CD4-positive, alpha-beta T cell treated with Interleukin-2 at 100 ng/mL for 4 hours (primary cell): Measurements from ENCODE around the gene NKX6-1.

Experiments
- DNase-seq: peaks from one replicate; pipeline ENCODE4 v3.0.0-alpha.2; 2020; ENCODE audit warnings: low spot score

NKX6-1 gene

GRCh38 chr4:84498935-84499623 lies at the start of gene NKX6-1:
NKX6-1 (minus strand) TSS chr4:84499292; CDS start chr4:84498228, 1,064 bp downstream.
- DNase-seq, result no peak

GRCh38 chr4:84547211-84547610 lies 48.1 kb upstream of the NKX6-1 start:
- DNase-seq, result no peak

GRCh38 chr4:84545093-84545492 lies 46.0 kb upstream of the NKX6-1 start:
- DNase-seq, result no peak

DNA sequence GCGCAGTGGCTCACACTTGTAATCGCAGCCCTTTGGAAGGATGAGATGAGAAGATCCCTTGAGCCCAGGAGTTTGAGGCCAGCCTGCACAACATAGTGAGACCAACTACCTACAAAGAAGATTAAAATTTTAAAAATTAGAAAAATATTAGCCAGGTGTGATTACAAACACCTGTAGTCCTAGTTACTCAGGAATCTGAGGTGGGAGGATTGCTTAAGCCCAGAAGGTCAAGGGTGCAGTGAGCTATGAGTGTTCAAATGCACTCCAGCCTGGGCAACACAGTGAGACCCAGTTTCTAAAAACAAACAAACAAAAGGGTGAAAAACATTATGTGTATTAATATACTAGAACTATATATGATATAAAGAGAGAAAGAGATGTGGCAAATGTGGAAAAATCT lies 36.8 kb upstream of the NKX6-1 start:
- DNase-seq, result no peak

DNA sequence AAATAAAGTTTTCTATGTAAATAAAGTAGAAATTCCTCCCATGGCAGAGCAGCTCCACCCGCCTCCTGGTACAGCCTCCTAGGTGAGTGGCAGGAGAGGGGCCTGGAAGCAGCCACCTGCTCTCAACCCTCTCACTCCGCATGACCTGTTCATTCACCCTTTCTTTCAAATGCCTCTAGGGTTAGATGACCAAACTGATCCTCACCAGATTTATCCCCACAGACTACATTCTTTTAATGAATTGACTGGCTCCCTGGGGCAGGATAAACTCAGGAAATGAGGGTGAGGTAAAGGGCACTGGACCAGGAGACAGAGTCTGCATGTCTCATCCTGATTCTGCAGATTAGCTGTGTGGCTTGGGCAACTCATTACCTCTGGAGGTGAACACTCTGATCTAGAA lies 32.6 kb upstream of the NKX6-1 start:
- no peak for DNase-seq

DNA sequence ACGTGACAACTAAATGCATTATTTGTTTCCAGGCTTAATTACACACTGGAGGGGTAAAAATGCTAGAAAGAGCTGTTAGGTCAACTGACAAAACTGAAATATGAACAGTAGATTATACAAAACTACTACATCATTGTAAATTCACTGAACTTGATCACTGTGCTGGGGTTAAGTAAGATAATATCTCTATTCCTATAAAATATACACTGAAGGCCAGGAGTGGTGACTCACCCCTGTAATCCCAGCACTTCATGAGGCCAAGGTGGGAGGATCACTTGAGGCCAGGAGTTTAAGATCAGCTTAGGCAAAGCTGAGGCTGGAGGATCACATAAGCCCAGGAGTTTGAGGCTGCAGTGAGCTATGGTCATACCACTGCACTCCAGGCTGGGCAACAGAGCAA lies 31.8 kb upstream of the NKX6-1 start:
- DNase-seq, result no peak

GRCh38 chr4:84530454-84530853 lies 31.4 kb upstream of the NKX6-1 start:
- no peak for DNase-seq

GRCh38 chr4:84529169-84529751 lies 30.2 kb upstream of the NKX6-1 start:
- peak; percentile 31 for DNase-seq

DNA sequence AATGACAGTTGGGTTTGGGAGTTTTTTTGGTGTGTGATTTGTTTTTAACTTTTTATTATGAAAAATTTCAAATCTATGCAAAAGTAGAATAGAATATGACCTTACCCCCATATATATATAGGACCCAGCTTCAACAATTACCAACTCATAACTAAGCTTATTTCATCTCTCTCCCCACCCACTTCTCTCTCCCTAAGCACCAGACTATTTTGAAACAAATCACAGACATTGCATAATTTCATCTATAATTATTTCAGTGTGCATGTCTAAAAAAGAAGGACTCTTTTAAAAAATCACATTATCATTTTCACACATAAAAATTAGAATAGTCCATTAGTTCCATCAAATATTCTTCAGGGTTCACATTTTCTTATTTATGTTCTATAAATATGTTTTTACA lies 28.3 kb upstream of the NKX6-1 start:
- no peak for DNase-seq

GRCh38 chr4:84515075-84515474 lies 16.0 kb upstream of the NKX6-1 start:
- no peak for DNase-seq

DNA sequence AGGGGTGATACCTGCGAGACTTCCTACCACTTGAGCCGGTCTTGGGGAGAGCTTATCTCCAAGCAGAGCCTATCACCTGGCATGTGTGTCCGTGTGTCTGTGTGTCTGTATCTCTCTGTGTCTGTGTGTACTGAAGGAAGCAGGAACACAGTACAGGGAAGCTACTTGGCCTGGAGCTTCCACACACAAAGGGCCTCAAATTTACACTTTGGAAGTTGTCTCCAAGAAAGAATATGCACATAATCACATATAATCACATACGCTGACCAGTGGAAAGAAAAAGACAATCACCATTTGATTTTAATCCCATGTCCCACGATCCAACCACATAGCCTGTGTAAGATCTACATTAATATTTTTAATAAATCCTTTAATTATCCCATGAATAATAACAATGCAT lies 13.2 kb upstream of the NKX6-1 start:
- no peak for DNase-seq

DNA sequence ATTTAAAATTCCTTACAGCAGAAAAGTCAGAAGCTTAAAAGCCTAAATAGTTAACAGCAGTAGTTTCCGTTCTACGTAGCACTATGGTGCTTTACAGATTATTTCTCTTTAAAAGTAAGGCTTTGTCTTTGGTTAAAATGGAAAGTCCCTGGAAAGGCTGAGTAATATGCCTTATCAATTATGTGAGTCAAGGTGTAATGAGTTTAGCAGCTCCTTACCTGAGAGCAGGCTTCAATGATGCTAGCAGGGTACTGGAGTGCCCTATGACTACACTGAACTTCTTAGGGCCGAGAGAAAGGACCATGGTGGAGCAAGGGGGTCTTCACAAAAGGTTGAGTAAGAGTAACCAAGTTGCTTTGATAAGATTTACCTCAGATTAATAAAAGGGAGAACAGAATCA lies 12.6 kb upstream of the NKX6-1 start:
- no peak for DNase-seq

DNA sequence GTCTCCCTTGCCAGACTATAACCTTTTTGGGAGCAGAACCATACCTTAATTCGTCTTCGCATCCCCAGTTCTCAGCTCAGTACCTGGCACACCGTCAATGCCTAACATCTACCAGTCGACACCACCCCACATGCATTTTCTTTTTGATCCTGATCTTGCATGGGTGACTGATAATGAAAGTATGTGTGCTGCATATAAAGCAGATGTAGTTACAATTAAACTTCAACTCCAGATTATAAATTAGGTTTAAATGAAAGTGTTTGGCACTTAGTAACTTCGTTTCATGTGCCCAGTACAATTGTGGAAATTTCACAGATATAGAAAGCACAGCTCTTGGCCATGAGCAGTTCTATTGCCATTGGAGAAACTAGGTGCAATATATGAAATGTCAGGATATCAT lies 8.8 kb upstream of the NKX6-1 start:
- no peak for DNase-seq

- DNase-seq, result no peak
Observed at GRCh38 chr4:84504821-84505220, 5.7 kb upstream of the NKX6-1 start.

DNA sequence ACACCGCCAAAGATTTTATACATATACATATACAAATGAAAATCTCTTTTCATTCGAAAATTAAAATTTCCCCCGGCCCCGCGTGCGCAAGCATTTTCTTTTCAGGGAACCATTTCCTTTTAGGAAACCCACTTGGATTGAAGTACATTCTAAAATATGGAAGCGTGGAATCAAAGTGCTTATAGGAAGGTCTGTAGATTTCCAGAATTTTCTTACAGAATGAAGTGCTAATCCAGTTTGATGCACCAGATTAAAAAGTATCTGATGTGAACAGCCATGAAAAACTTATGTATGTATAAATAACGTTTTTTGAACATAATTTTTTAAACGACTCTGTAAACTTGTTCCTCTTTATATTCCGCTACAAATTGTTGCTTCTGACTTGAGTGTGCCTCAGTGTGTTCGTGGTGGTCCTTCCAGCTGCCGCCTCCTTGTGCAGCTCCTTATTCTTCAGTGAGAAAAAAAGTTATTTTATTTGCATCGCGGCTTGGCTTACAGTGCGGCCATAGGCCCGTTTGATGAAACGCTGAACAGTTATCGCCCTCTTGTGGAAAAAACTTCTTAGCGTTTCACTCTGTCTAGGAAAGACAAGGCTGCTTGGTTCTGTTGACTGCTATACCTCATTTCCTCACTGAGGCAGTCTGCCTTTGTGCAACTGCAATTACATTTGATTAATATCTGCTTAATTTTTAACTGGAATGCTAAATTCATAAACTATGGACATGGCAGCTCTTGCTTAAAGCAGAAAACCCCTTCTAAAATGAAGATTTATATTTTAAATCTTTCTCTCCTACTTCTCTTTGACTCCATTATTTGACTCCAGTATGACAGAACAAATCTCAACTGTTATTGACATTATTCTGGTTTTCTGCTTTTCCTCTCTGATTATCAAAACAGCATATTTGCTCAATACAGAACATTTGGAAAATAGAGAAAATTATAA lies 4.7 kb upstream of the NKX6-1 start:
- peak; percentile 17 for DNase-seq

- no peak for DNase-seq
Observed at GRCh38 chr4:84502955-84503373, 3.9 kb upstream of the NKX6-1 start.

- no peak for DNase-seq
Observed at GRCh38 chr4:84502333-84502954, 3.4 kb upstream of the NKX6-1 start.

DNA sequence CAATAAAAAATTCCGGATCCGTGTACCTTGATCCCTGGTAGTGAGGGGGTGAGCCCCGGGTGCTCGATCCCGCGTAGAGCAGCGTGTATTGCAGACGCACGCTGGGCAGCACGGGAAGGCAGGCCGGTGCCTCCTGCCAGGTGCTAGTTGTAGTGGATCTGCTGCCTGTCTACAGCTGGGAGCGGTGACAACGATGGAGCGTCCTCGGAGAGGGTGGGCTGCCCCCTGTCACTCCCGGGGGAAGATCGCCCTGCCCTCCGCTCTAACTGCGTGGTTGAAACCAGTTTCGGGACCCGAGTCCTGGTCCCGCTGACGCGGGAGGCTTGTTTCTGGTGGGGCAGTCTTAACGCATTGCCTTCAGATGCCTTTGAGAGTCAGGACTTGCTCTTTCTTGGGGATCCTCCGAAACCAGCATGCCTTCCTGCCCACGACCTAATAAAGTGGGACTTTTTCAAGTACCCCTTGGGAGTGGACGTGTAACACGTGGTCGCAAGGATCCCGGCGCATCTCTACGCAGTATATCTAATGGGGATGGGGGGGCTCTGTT lies 2.7 kb upstream of the NKX6-1 start:
- no peak for DNase-seq

DNA sequence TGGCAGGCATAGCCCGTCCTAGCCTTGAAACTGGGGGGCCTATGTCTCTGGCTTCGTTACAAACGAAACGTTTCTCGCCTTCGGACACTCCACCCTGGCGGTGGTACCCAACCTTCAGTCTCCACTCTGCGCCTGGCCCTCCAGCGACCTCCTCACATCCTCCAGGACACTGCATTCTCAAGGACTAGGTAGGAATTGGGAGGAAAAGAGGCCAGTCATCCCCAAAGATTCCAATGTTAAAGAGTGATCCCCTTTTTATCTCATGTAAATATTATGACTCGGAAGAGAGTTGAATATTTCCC lies 2.1 kb upstream of the NKX6-1 start:
- no peak for DNase-seq

GRCh38 chr4:84500386-84501201 lies 1.5 kb upstream of the NKX6-1 start:
- DNase-seq, result no peak

- DNase-seq, result no peak
Observed at GRCh38 chr4:84499624-84499982, 511 bp upstream of the NKX6-1 start.
